ENCODE data around the gene CMTM2.

The CMTM2 gene

GRCh38 chr16:66637806-66638205, 58.5 kb downstream of the CMTM2 start:
- no peak for DNase-seq

Measured in NCI-H2081 (cell line).